HL-60 (cell line): ENCODE results near the gene OSBPL8.

Source experiments
- CTCF ChIP-seq: IDR thresholded peaks from one replicate; pipeline ENCODE4 v1.5.1; 2011; ENCODE audit warnings: low read length, control low read depth, inconsistent platforms; ENCODE audit not compliant: insufficient read depth
- GABPA ChIP-seq: IDR thresholded peaks from 2 replicates; pipeline ENCODE4 v1.6.1; 2012; ENCODE audit warnings: low read depth
- POLR2AphosphoS5 ChIP-seq: IDR thresholded peaks from 2 replicates; pipeline ENCODE4 v1.6.1; 2012; ENCODE audit warnings: low read depth
- REST ChIP-seq: IDR thresholded peaks from 2 replicates; pipeline ENCODE4 v1.6.1; 2012; ENCODE audit warnings: low read depth; ENCODE audit not compliant: insufficient replicate concordance
- SPI1 ChIP-seq: IDR thresholded peaks from 2 replicates; pipeline ENCODE4 v1.6.1; 2012; ENCODE audit warnings: low read depth, mild to moderate bottlenecking, borderline replicate concordance

- TF ChIP-seq CTCF = no peak
- TF ChIP-seq GABPA = no peak
- no peak for TF ChIP-seq POLR2AphosphoS5
- TF ChIP-seq REST = no peak
- no peak for TF ChIP-seq SPI1
Measured at GRCh38 chr12:76341436-76342030, 218.0 kb downstream of the OSBPL8 start.
